ENCODE data around the gene LETM1.

Gene LETM1

GRCh38 chr4:1834047-1834775, 21.7 kb downstream of the LETM1 start:
- no peak for TF ChIP-seq CTCF (IDR thresholded peaks at IDR 0.05; ENCODE audit: low read depth, low read length)
- no peak for DNase-seq (ENCODE audit: extremely low read depth, low read depth)

GRCh38 chr4:1833307-1834046, 22.5 kb downstream of the LETM1 start:
- no peak for TF ChIP-seq CTCF (IDR thresholded peaks at IDR 0.05; ENCODE audit: low read depth, low read length)
- DNase-seq (ENCODE audit: extremely low read depth, low read depth): no peak

- DNase-seq (ENCODE audit: extremely low read depth, low read depth): no peak
- TF ChIP-seq CTCF (IDR thresholded peaks at IDR 0.05; ENCODE audit: low read depth, low read length): no peak
Measured at GRCh38 chr4:1832690-1833089, 23.3 kb downstream of the LETM1 start.

GRCh38 chr4:1831331-1831730, 24.6 kb downstream of the LETM1 start:
- DNase-seq (ENCODE audit: extremely low read depth, low read depth): no peak
- TF ChIP-seq CTCF (IDR thresholded peaks at IDR 0.05; ENCODE audit: low read depth, low read length): no peak

- no peak for TF ChIP-seq CTCF (IDR thresholded peaks at IDR 0.05; ENCODE audit: low read depth, low read length)
Measured at GRCh38 chr4:1830642-1831228, 25.2 kb downstream of the LETM1 start.

GRCh38 chr4:1830234-1830633, 25.7 kb downstream of the LETM1 start:
- no peak for DNase-seq (ENCODE audit: extremely low read depth, low read depth)
- TF ChIP-seq CTCF (IDR thresholded peaks at IDR 0.05; ENCODE audit: low read depth, low read length): no peak

More at GRCh38 chr4:1830642-1831228, 25.2 kb downstream of the LETM1 start:
- no peak for DNase-seq (ENCODE audit: extremely low read depth, low read depth)
